HG03442 (cell line): ENCODE measurements around the gene FRY.

Experiments used
- ATAC-seq: cut with Tn5 transposase; IDR thresholded peaks from one replicate; pipeline ENCODE4 v1.9.1; 2021; ENCODE audit warnings: mild to moderate bottlenecking, moderate library complexity; ENCODE audit not compliant: unreplicated experiment

The FRY gene

DNA sequence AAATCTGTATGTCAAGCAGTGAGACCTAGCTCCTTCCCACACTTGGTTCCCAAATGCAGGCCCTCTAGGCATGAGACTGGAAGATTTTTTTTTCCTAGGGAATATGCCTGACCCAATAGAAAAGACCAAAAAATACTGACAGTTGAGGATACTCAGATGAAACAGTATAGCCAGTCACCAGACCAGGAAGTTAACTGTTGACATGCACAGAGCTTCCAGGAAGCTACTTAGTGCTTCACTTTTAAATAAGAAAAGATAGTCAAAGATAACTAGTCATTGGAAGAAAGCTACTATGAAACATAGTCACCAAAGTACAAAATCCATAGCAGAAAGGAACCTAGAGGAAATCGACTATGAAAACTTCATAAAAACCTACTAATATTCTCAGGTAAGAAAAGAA is 316.1 kb downstream of the FRY start:
- ATAC-seq: no peak
